Heart right ventricle (tissue), 16 donors: Measurements from ENCODE around the gene AMOT. TPM values are rescaled to one million over a fixed set of nuclear protein-coding genes. Genes with fewer than 3 reads are reported as not detected.

ENCODE experiments used
- ATAC-seq, 8 donors: fragments of 200-7000 bp; cut with Tn5 transposase; one replicate each; pipeline ENCODE4 v1.9.1; 2020; ENCODE audit warnings: mild to moderate bottlenecking in 8 of 8, moderate library complexity in 8 of 8, moderate number of reproducible peaks in 1 of 8
- DNase-seq, 2 donors: peaks; one replicate each; pipeline ENCODE4 v3.0.0-alpha.2; 2020
- H3K27ac ChIP-seq, 10 donors: fragments of 200-600 bp; sonication (generic) in 2 of 10; one replicate each; pipeline versions ENCODE4 v1.5.0 to v1.8.0; 2020 to 2022; ENCODE audit warnings: mild to moderate bottlenecking in 3 of 10
- H3K27me3 ChIP-seq, 7 donors: fragments of 200-600 bp; one replicate each; pipeline ENCODE4 v1.8.0; 2021 to 2022; ENCODE audit warnings: mild to moderate bottlenecking in 2 of 7
- H3K36me3 ChIP-seq, 9 donors: fragments of 200-600 bp; sonication (generic) in 1 of 9; one replicate each; pipeline versions ENCODE4 v1.5.0 to v1.8.0; 2020 to 2022; ENCODE audit warnings: mild to moderate bottlenecking in 2 of 9
- H3K4me1 ChIP-seq, 9 donors: fragments of 200-600 bp; sonication (generic) in 1 of 9; one replicate each; pipeline versions ENCODE4 v1.5.0 to v1.8.0; 2020 to 2022; ENCODE audit warnings: mild to moderate bottlenecking in 4 of 9
- H3K4me3 ChIP-seq, 10 donors: fragments of 200-600 bp; sonication (generic) in 2 of 10; one replicate each; pipeline versions ENCODE4 v1.5.0 to v1.8.0; 2020 to 2022; ENCODE audit warnings: mild to moderate bottlenecking in 7 of 10, moderate library complexity in 2 of 10
- H3K9me3 ChIP-seq, 11 donors: fragments of 200-600 bp in 10 of 11; sonication (generic) in 2 of 11; one replicate each; pipeline versions ENCODE4 v1.5.0 to v1.8.0; 2013 to 2022; ENCODE audit warnings: mild to moderate bottlenecking in 2 of 11, control low read depth in 1 of 11, moderate library complexity in 1 of 11
- WGBS, 2 donors: extraction: QIAGEN DNeasy Blood & Tissue Kit; methylation state at CpG; one replicate each; pipeline ENCODE4 v1.1.7; 2013; ENCODE audit warnings: inconsistent platforms in 1 of 2; 5-methylcytosine and 5-hydroxymethylcytosine counted together
- intact Hi-C, 10 donors: fragments of 100-400 bp; cut with DNase I; formaldehyde crosslinking; loops; one replicate each; pipeline versions ENCODE4 v1.11.1 to v1.14.2; 2022
- polyA plus RNA-seq, 2 donors: library from polyadenylated mRNA; stranded (reverse); fragments of 200-250 nt; gene quantifications; one replicate each; pipeline ENCODE4 v1.2.3, GENCODE V29; 2013
- total RNA-seq, 10 donors: library from RNA; stranded (reverse); fragmentation: NEBNext Ultra II Directional in 3 of 10; extraction: Animal tissue kit (Norgen Biotek cat#: 25700) in 3 of 10; gene quantifications; one replicate each; pipeline versions ENCODE4 v1.2.1 to v1.2.4, GENCODE V29; 2021 to 2023
- TF ChIP-seq, protein P1 (sequence below), 9 donors: fragments of 200-600 bp; sonication (generic) in 2 of 9; IDR thresholded peaks; one replicate each; pipeline versions ENCODE4 v1.5.0 to v1.8.0; 2021 to 2022; ENCODE audit warnings: antibody characterized with exemption in 9 of 9, mild to moderate bottlenecking in 5 of 9, moderate library complexity in 1 of 9
- donor health status: Arrhythmogenic right ventricular cardiomyopathy.
- donor health status: ischemic (EF 13 %, LVEDD 7.1; RV severe dilation, severe dysfunction).
- donor health status: healthy with polysubstance abuse.
- donor health status: DM: no; HTN: yes; CAD: no.
- donor health status: DM: no; HTN: no; CAD: no.
- donor health status: ischemic (EF 25% LVEDD 6.9; RV normal size, moderate dysfunction).
- donor health status: ischemic (EF 25% LVEDD 5.7; RV mildly dilated, moderate dysfunction).
- donor health status: healthy.
- donor health status: DM: yes; HTN: yes; CAD: no.
- donor health status: Ischemic cardiomyopathy.
- donor health status: ischemic (EF 35%, LVEDD 5.7; RV mildly dilated, moderate dysfunction).
- donor health status: nonischemic (EF 11% LVEDD 7.7; RV severe dilation, severe dysfunction).
- donor health status: DM: yes; HTN: yes; CAD: no.
- donor health status: PGD.
- donor health status: ischemic (EF 29% LVEDD 5.4; RV normal size, mild dysfunction).
- donor health status: nonischemic (EF 23%, LVEDD 6.1; RV moderate dilation, normal function).

The AMOT gene
- total and polyA plus RNA-seq, 12 donors, result 0.62 to 10.8 (median 6.1) TPM

GRCh38 chrX:112827292-112827903, 13.2 kb downstream of the AMOT start:
- TF ChIP-seq, protein P1, sequence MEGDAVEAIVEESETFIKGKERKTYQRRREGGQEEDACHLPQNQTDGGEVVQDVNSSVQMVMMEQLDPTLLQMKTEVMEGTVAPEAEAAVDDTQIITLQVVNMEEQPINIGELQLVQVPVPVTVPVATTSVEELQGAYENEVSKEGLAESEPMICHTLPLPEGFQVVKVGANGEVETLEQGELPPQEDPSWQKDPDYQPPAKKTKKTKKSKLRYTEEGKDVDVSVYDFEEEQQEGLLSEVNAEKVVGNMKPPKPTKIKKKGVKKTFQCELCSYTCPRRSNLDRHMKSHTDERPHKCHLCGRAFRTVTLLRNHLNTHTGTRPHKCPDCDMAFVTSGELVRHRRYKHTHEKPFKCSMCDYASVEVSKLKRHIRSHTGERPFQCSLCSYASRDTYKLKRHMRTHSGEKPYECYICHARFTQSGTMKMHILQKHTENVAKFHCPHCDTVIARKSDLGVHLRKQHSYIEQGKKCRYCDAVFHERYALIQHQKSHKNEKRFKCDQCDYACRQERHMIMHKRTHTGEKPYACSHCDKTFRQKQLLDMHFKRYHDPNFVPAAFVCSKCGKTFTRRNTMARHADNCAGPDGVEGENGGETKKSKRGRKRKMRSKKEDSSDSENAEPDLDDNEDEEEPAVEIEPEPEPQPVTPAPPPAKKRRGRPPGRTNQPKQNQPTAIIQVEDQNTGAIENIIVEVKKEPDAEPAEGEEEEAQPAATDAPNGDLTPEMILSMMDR (IDR thresholded peaks at IDR 0.05), result no peak
- DNase-seq (no peak), ATAC-seq (no peak)
- Histone ChIP-seq H3K27me3 (peaks cover 0 to 34% (median 0%) of the 10 kb centered on the region in 7 donors), H3K4me3 (no peak overlapping the region), H3K36me3 (peaks cover 0 to 5% (median 0%) of the 10 kb centered on the region in 9 donors), H3K9me3 (no peaks in the 10 kb centered on the region), H3K4me1 (no peaks in the 10 kb centered on the region), H3K27ac (no peak overlapping the region)
- intact Hi-C loops, result no loop called here
- 98 to 100% methylated on average over 1 of the region's 1 CpG for WGBS, 2 donors

- H3K4me3 ChIP-seq, result no peak overlapping the region
- intact Hi-C loops, result no loop called here
- H3K27ac ChIP-seq, result no peak overlapping the region
- no peaks in the 10 kb centered on the region for H3K4me1 ChIP-seq
- no peaks in the 10 kb centered on the region for H3K9me3 ChIP-seq
- ATAC-seq (no peak), DNase-seq (no peak)
- peaks cover 0 to 28% (median 0%) of the 10 kb centered on the region in 7 donors for H3K27me3 ChIP-seq
- TF ChIP-seq, protein P1 (IDR thresholded peaks at IDR 0.05), result no peak
- H3K36me3 ChIP-seq, result peaks cover 0 to 5% (median 0%) of the 10 kb centered on the region in 9 donors
Observed at GRCh38 chrX:112826023-112826422, 14.6 kb downstream of the AMOT start.

GRCh38 chrX:112822892-112823291, 17.7 kb downstream of the AMOT start:
- Histone ChIP-seq H3K9me3 (no peaks in the 10 kb centered on the region), H3K27ac (no peak overlapping the region), H3K4me1 (peaks cover 0 to 10% (median 0%) of the 10 kb centered on the region in 9 donors), H3K27me3 (peaks cover 0 to 11% (median 0%) of the 10 kb centered on the region in 7 donors), H3K36me3 (peaks cover 0 to 5% (median 0%) of the 10 kb centered on the region in 9 donors), H3K4me3 (no peak overlapping the region)
- no peak for ATAC-seq
- intact Hi-C loops, result no loop called here
- no peak for DNase-seq
- 93 to 95% methylated on average over 7 of the region's 7 CpGs for WGBS, 2 donors
- TF ChIP-seq, protein P1 (IDR thresholded peaks at IDR 0.05), result no peak

DNA sequence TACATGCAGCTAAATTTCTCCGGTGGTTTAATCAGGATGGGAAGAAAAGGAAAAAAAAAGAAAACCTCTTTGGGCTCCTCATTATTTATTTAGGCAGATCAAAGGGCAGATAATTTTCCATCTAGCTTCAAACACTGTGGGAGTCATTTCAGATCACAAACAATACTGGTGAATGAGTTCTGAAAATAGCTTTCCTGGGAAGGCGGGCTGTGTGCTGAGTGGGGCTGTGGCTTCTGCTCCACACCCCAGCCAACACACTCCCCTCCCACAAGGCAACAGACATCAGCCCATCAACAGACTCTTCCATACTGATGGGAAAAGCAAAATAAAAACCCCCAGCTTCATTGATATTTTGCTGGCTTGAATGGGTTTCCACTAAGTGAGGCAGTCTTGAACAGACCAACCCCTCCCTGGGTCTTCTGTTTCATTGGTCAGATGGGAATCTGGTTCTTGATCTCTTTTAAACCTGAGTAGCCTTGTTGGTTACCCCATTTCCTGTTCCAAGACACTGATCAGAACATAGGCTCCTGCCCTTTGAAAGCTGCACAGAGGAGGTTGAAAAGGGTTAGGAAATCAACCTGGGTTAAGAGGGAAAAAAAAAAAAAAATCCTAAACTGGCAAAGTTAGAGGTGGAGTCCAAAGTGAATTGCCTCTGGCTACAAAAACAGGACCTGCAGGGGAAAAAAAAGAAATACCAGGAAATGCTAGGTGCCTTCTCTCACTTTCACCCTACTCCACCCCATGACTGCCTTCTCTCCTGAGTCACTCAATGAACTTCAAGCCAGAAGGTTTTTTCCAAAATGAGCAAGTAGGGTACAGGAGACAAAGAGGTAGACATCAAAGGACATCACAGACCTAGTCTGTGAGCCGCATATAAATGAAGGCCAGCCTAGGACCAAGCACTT, 20.0 kb downstream of the AMOT start:
- Histone ChIP-seq H3K9me3 (no peaks in the 10 kb centered on the region), H3K27ac (no peak overlapping the region), H3K4me1 (peaks cover 0 to 10% (median 0%) of the 10 kb centered on the region in 9 donors), H3K27me3 (peaks cover 0 to 20% (median 0%) of the 10 kb centered on the region in 7 donors), H3K4me3 (no peak overlapping the region), H3K36me3 (peaks cover 0 to 5% (median 0%) of the 10 kb centered on the region in 9 donors)
- intact Hi-C loops, result no loop called here
- WGBS, 2 donors, result 61 to 65% methylated on average over 3 of the region's 3 CpGs
- no peak for ATAC-seq
- TF ChIP-seq, protein P1 (IDR thresholded peaks at IDR 0.05), result no peak
- no peak for DNase-seq
